ENCODE data around the gene KRTAP5-5. TPM values are rescaled to one million over a fixed set of nuclear protein-coding genes. Genes with fewer than 3 reads are reported as not detected.

The KRTAP5-5 gene
- total and polyA plus RNA-seq, 10 of the 15 experiments (the other 5 are each of a cell fraction or from before 2014, with no cell fraction given) = not detected

DNA sequence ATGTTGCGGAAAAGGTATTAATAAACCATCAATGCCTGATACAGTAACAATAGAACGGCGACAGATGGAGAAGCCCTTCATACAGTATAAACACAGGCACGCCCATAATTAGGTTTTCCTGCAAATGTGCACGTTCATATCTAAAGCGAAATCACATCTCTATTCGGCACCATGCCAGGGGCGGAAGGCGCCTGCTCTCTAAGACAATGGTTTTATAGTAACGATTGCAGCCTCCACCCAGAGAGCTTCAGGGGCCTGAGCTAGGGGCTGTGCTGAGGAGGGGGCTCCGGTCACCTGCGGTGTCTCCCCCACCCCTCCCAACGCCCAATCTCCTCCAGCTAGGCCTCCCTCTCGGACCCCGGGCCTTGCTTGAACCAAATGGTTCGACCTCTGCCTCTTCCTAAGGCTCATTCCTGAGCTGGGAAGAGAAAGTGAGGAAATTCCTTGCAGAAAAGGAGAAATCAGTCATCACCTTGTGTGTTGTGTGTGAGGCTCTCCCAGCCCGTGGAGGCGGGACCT lies 9.6 kb downstream of the KRTAP5-5 start (continued):
- TF ChIP-seq, protein P1, sequence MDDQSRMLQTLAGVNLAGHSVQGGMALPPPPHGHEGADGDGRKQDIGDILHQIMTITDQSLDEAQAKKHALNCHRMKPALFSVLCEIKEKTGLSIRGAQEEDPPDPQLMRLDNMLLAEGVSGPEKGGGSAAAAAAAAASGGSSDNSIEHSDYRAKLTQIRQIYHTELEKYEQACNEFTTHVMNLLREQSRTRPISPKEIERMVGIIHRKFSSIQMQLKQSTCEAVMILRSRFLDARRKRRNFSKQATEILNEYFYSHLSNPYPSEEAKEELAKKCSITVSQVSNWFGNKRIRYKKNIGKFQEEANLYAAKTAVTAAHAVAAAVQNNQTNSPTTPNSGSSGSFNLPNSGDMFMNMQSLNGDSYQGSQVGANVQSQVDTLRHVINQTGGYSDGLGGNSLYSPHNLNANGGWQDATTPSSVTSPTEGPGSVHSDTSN (IDR thresholded peaks at IDR 0.05; ENCODE audit: insufficient replicate concordance, low read depth, low read length) = no peak
- TF ChIP-seq NBN (IDR thresholded peaks at IDR 0.05) = no peak
- TF ChIP-seq ZSCAN29 (IDR thresholded peaks at IDR 0.05) = no peak
- no peak for TF ChIP-seq SIN3A (IDR thresholded peaks at IDR 0.05; ENCODE audit: low read depth, low read length)
- TF ChIP-seq NFYB (IDR thresholded peaks at IDR 0.05; ENCODE audit: insufficient read depth, low read depth, low read length) = no peak
- TF ChIP-seq CEBPB (IDR thresholded peaks at IDR 0.05; ENCODE audit: borderline replicate concordance in 1 of 2, low read depth in 2 of 2, low read length in 2 of 2) = no peak

DNA sequence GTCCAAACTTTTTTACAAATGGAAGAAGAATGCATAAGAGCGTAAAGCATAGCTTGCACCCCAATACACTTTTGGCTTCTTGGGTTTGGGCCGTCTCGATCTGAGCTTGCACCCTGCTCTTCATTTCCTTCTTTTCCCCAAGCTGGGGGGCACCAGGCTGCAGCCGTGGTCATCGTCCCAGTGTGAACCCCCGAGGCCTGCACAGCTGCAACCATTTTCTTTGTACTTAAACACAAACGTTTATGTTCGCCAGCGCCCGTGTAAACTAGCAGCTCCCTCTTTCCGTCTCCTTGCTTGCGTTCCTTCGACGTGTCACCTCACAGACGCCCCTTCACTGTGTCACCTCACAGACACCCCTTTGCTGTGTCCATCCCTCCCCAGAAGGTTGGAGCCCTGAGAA lies 10.1 kb downstream of the KRTAP5-5 start:
- H4K20me1 ChIP-seq (ENCODE audit: control insufficient read depth, insufficient read depth) = no peaks in the 10 kb centered on the region
- ChIA-PET RAD21 (ENCODE audit: unreplicated experiment) (interaction anchor here (1.4 kb wide), 1 partner anchor 54 kb away, joined by 4 read pairs; no protein-coding TSS in a partner anchor), SMC1A (ENCODE audit: uncharacterized antibody, unreplicated experiment) (no interaction called here), POLR2A (no interaction called here), CTCF (interaction anchor here (0.6 to 3.6 kb wide), 10 partner anchors 8 to 517 kb away, joined by 3 to 23 read pairs (median 3); partner anchors contain the start of gene KRTAP5-4)
- H2AFZ ChIP-seq (ENCODE audit: control insufficient read depth, low read depth, low read length) = no peak overlapping the region
- no peak overlapping the region for H3K9ac ChIP-seq (ENCODE audit: control insufficient read depth, insufficient read depth, low read length)
- no peak overlapping the region for H3K27ac ChIP-seq (ENCODE audit: control insufficient read depth, insufficient read depth)
- no peak overlapping the region for H3K4me2 ChIP-seq (ENCODE audit: control insufficient read depth, insufficient read depth)
- 48% methylated on average over 15 of the region's 15 CpGs for WGBS (ENCODE audit: insufficient coverage, insufficient replicate concordance, low lambda C conversion rate, missing lambda C conversion rate)
- no peak for ATAC-seq
- FAIRE-seq = no peak
- in situ Hi-C loops (cut with MboI) = no loop called here
- no peaks in the 10 kb centered on the region for H3K36me3 ChIP-seq (ENCODE audit: control insufficient read depth in 2 of 2, insufficient read depth in 2 of 2, low read length in 1 of 2)
- no peaks in the 10 kb centered on the region for H3K79me2 ChIP-seq (ENCODE audit: control insufficient read depth, insufficient read depth, low read length)
- no peaks in the 10 kb centered on the region for H3K4me1 ChIP-seq (ENCODE audit: control insufficient read depth, insufficient read depth, low read length)
- no peaks in the 10 kb centered on the region; a peak in 2 of 4 replicates for H3K27me3 ChIP-seq (replicated peaks in 1 of 2; ENCODE audit: control insufficient read depth in 2 of 2, insufficient read depth in 2 of 2, low read length in 1 of 2)
- H3K4me3 ChIP-seq = no peak overlapping the region
- DNase-seq (ENCODE audit: low read depth, low spot score) = no peak
- no TSS peak for BruUV-seq (replicated peaks)
- intact Hi-C loops (cut with micrococcal nuclease; ENCODE audit: unreplicated experiment) = no loop called here
- no peaks in the 10 kb centered on the region for H3K9me3 ChIP-seq (replicated peaks; ENCODE audit: control insufficient read depth, insufficient read depth, low read length)
- TF ChIP-seq, protein P2, sequence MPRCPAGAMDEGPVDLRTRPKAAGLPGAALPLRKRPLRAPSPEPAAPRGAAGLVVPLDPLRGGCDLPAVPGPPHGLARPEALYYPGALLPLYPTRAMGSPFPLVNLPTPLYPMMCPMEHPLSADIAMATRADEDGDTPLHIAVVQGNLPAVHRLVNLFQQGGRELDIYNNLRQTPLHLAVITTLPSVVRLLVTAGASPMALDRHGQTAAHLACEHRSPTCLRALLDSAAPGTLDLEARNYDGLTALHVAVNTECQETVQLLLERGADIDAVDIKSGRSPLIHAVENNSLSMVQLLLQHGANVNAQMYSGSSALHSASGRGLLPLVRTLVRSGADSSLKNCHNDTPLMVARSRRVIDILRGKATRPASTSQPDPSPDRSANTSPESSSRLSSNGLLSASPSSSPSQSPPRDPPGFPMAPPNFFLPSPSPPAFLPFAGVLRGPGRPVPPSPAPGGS (IDR thresholded peaks at IDR 0.05; ENCODE audit: borderline replicate concordance, insufficient read depth, low read depth, low read length, poor library complexity, severe bottlenecking) = no peak
- TF ChIP-seq NBN (IDR thresholded peaks at IDR 0.05) = no peak
- TF ChIP-seq DPF2 (IDR thresholded peaks at IDR 0.05) = no peak
